Right hindlimb (tissue), 1 donor: ENCODE measurements around the gene ASB2.

Experiments used
- DNase-seq: peaks from one replicate; pipeline ENCODE4 v3.0.0-alpha.2; 2018

The ASB2 gene

DNA sequence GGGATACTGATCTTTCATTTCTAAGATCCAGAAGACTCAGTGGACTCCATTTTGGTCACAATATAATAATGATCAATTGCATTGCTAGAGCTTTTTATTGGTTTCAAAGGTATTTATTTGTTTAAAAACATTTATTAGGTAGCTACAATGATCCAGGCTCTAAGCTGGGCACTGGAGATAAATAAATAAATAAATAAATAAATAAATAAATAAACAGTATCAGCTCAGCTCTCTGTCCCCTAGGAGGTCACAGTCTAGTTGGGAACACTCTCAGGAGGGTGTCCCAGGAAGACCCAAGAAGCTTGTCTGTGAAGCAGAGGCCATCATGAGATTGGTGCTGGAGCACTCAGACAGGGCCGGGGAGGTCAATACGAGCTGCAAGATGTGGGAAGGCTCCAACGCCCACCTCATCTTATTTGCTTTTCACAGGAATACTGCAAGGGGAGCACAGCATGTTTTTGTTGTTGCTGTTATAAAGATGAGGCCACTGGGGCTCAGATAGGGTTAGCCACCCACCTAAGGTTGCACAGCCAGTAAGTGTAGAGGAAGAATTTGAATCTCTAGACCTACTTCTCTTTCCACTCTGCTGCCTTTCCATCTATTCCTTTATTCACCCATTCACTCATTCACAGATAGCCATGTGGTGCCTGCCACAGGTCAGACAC is 15.5 kb downstream of the ASB2 start:
- DNase-seq, result no peak

GRCh38 chr14:93960108-93960475 is 16.3 kb downstream of the ASB2 start:
- DNase-seq, result no peak

DNA sequence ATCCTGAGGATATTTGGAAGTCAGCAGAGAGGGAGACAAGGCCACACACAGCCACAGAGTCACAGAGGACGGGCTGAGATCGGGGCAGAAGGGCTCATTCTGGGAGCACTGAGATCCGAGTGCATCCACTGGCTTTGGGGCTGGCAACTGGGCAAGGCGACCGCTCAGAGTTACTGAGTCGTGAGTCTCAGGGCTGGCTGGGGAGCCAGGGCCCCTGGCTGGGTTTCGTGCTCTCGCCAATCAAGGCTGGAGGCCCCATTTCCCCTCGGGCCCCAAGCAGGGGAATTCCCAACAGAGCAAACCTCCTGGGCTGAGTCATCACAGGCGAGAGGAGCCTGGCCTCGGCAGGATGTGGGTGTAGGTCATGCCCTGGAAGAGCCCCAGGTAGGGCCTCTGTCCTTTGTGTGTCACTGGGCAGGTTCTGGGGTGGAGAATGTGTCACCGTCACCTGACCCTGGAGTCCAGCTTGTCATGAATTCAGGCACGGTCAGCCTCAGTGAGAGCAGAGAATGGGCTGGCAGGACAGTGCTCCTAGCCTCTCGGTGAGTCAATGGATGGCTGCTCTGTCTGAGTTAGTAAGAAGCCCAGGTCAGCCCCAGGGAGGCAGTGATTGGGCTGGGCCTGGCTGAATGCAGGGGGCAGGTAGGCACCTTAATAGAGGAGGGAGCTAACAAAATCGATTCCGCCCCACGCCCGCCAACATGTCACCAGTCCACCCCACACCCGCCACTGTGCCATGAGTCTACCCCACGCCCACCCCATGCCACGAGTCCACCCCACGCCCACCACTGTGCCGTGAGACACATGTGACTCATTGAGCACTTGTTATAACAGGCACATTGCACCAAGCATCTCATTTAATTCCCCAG is 16.9 kb downstream of the ASB2 start:
- DNase-seq, result no peak

DNA sequence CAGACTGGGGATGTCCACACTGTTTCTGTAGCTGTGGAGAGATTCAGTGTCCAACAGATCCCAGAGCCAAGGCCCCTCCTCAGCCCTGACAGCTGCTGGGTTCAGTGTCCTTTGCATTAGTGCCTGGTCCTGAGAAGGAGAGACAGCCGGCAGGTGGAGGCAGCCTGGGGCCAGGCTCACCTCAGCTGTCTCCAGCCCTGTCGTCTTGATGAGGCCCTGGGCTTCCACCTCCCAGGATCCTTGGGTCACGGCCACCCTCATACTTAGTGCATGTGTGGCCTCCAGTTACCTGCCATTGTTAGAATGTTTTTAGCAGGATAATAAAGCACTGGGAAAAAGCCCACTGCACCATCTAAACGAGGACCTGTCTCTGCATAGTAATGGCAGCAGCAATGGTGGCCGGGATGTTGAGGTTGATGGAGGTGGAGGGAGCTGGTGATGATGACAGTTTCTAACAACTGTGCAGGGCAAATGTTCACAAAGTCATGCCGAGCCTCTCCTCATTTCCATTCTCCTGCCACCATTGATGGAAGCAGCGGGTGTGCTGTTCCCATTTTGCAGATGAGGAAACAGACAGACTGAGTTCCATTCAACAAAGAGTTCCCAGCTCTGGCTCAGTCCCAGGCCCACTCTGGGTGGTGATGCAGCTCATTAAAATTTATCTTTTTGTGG is 17.7 kb downstream of the ASB2 start:
- DNase-seq, result no peak

GRCh38 chr14:93957751-93958566 is 18.4 kb downstream of the ASB2 start:
- no peak for DNase-seq

DNA sequence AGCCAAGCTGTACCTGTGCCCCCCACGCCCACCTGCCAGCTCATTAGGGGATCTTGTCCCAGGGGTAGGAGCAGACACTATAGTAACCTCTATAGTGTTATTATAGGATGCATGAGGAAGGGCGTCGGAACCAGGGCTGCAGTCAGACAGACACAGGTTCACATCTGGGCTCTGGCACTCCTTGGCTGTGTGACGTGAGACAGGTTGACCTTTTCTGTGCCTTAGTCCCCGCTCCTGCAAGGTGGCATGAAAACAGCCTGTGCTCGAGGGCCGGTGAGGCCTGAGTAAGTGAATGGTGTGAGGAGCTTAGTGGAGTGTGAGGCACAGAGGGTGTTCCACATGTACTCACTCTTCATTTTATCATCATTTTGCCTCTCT is 19.0 kb downstream of the ASB2 start:
- DNase-seq, result no peak

- DNase-seq, result peak; percentile 63
Observed at GRCh38 chr14:93956514-93957332, 19.6 kb downstream of the ASB2 start.

- no peak for DNase-seq
Observed at GRCh38 chr14:93955850-93956481, 20.4 kb downstream of the ASB2 start.

DNA sequence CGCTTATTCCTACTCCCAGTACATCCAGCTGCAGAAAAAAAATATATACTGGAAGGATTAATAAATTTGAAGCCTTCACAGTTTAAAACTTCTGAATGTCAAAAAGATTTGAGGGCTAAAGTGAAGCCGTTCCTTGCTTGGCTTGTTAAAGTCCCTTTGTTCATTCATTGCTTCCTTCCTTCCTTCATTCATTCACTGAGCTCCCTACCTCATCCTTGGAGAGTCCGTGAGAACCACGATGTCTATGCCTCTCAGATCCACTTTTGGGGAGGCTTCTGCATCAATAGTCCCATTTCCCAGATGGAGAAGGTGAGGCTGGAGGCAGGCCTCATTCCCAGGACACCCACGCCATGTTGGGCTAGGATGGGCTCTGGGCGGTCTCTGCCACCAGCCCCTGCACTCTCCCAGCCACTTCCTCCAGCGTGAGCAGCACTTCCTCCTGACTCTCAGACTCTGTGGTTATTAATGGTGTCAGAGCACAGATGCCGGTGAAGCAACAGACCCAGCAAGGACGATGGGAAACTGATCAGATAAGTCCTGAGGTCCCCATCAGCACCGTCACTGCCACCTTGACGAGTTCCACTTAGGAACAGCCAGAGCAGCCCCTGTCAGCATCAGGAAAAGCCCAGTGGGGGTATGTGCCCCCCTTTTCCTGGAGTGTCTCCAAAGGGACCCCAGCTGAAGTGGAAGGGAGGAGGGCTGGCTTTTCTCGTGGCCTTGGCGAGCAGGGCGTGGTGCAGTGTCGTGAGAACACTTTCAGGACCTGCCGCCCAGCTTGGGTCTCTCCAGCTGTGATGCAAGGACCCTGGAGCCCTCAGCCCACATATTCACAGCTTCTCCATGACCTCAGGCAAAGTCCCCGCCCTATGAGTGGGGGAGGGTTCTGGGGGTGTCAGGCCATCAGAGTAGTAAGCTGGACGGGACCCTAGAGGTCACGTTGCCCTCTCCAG is 21.2 kb downstream of the ASB2 start:
- DNase-seq, result no peak

- DNase-seq, result no peak
Observed at GRCh38 chr14:93954516-93954830, 21.9 kb downstream of the ASB2 start.

DNA sequence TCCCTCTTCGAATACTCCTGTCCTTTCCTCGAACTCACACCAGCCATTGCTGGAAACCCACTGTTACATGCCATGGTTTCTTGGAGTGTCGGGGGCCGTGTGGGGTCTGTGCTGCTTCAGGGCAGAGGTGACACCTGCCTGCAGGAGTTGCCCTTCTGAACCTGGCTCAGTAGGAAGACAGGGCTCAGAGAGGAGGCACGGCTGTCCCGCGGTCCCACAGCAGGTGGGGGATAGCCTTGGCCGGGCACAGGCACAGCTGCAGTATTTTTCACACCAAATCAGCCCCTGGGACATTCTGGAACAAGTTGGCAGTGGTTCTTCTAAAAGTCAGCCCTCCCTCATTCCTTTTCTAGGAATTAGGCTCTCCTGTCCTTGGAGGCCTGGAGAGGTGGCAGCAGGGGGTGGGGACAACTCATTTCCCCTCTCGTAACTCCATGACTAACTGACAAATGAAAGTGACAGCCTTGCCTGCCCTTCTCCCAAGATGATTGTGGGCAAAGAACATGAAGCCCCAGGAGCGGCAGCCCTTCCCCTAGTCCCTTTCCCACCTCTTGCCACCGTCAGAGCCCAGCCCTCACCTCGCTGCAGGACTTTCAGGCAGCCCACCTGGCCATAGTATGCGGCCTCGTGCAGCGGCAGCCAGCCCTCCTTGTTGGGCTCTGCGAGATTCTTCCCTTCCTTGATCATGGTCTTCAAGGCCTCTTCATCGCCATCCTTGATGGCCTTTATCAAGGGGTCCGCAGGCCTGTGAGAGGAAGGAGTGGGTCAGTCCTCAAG is 22.4 kb downstream of the ASB2 start:
- DNase-seq, result peak; percentile 64

DNA sequence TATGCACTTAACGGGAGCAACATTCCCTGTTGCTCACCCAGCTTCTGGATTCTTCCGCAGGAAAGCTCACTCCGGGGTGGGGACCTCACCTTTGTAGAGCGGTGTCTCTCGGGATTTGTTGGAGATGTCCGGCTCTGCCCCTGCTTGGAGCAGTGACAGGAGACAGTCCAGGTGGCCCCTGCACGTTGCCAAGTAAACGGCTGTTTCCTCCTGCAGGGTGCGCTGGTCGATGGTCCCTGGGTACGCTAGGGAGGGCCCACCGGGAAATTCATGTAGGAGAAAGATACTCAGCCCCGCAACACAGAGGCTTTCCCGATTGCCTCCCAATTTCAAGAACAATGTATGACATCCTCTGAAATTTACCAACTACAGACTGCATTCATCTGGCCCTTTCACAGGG is 23.1 kb downstream of the ASB2 start:
- DNase-seq, result no peak

- DNase-seq, result no peak
Observed at GRCh38 chr14:93952829-93953228, 23.5 kb downstream of the ASB2 start.

DNA sequence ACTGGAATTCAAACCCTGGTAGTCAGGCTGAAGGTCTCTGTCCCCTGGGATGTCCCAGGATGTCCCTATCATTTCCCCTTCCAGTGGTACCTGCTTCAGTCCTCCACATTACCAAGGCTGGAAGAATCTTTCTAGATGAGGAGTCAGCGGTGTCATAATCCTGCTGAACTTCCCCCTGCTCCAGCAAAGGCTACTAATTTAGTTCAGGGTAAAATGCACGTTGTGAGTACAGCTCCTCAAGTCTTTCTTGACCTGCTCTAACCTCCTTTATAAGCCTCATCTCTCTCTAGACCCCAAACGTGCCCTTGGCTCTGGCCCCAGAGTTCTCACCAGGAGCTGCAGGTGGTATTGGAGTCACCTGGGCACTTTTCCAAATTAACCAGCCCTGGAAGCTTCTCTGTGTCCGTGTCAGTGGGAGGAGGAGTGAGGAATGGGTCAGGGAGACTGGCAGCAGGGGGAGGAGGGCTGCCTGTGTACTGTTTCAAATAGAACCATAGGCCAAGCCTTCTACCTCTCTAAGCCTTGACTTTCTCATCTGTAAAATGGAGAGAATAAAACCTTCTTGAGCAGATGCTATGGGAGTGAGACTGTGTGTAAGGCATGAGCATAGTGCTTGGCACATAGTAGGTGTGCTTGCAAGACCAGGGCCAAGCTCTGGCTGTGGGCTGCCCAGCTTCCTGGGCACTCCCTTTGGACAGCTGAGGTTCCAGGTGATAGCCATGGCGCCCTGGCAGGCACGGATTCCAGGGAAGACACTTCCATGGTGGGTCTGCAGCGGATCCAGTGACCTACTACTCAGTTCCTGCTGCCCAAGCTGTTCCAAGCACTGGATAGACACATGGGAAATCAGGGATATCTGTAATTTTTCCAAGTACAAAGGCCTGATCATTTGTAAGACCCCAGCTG is 24.5 kb downstream of the ASB2 start:
- no peak for DNase-seq

GRCh38 chr14:93950948-93951634 is 25.3 kb downstream of the ASB2 start:
- DNase-seq, result no peak

DNA sequence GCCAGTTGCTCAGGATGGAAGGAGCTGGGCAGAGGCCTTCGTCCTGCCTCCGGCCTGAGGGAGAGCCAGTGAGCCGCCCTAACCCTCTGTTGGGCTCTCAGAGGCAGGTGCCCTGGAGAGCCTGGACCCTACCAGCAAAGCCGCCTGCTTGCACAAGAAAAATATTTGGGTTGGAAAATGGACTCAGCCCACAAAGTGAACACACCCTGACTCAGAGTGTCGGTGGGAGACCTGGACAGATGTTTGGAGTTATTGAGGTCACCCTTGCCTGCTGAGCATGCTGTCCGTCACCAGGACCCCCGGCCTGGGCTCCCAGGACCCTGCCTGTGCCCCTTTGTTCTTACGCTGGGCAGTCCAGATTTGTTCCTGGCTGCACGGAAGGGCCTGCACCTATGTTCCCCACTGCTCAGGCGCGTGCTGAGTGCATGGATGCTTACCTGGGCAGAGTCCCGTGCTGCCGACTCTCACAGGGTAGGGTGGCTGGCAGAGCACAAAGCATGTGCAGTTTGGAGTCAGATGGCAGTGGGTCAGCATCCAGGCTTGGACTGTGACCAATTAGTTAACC is 26.8 kb downstream of the ASB2 start:
- no peak for DNase-seq

DNA sequence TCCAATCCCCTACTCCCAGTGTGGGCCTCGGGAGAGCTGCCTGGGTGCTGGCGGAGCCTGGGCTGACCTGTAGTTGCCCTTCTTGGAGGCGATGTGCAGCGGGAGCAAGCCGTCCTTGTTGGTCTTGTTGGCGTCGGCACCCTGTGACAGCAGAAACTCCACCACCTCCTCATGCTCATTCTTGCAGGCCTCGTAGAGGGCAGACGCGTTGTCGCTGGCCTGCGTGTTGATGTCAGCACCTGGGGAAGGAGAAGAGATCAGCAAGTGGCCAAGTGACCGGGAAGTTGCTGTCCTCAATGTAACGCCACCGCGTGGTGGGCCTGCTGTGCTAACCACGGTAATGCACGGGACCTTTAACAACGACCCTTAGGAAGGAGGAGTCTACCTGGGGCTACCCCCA is 29.1 kb downstream of the ASB2 start:
- no peak for DNase-seq
